ENCODE data around the gene SIRT3. TPM values are rescaled to one million over a fixed set of nuclear protein-coding genes. Genes with fewer than 3 reads are reported as not detected.
A peak's percentile ranks its signal among the peaks of the same experiment; 100 is the strongest.

Gene SIRT3
- total and polyA plus RNA-seq, 2 of the 13 experiments (the other 11 are each of a cell fraction or from before 2014, with no cell fraction given), result 15.1 to 18.2 TPM

- no peak for TF ChIP-seq ZNF362 (CRISPR knock-in tag; IDR thresholded peaks at IDR 0.05; ENCODE audit: borderline replicate concordance)
- TF ChIP-seq ZNF670 (CRISPR knock-in tag; IDR thresholded peaks at IDR 0.05; ENCODE audit: borderline replicate concordance), result peak; percentile 62; the same call in 1 of the 2 replicates
- 0 out of 2 replicates have a peak, but pooled peaks have one; percentile 73 for TF ChIP-seq ZNF709 (CRISPR knock-in tag; IDR thresholded peaks at IDR 0.05)
- peak; percentile 77; the same call in 1 of the 2 replicates for TF ChIP-seq ZNF563 (CRISPR knock-in tag; IDR thresholded peaks at IDR 0.05)
- TF ChIP-seq ZBTB33 (CRISPR knock-in tag; IDR thresholded peaks at IDR 0.05), result no peak
- TF ChIP-seq PBX3 (CRISPR knock-in tag; IDR thresholded peaks at IDR 0.05; ENCODE audit: borderline replicate concordance), result no peak
- TF ChIP-seq MLLT10 (CRISPR knock-in tag; IDR thresholded peaks at IDR 0.05), result no peak
- no peak for TF ChIP-seq ZNF780A (CRISPR knock-in tag; IDR thresholded peaks at IDR 0.05)
- no peak for TF ChIP-seq TBL1XR1 (IDR thresholded peaks at IDR 0.05; ENCODE audit: borderline replicate concordance, low read length, partially characterized antibody)
- no peak for TF ChIP-seq ZNF713 (CRISPR knock-in tag; IDR thresholded peaks at IDR 0.05)
- TF ChIP-seq ZNF484 (CRISPR knock-in tag; IDR thresholded peaks at IDR 0.05; ENCODE audit: borderline replicate concordance, low read depth), result 0 out of 2 replicates have a peak, but pooled peaks have one; percentile 54
- peak; percentile 61; the same call in 1 of the 2 replicates for TF ChIP-seq AFF4 (CRISPR knock-in tag; IDR thresholded peaks at IDR 0.05)
- no peak for TF ChIP-seq ZNF160 (CRISPR knock-in tag; IDR thresholded peaks at IDR 0.05)
- no peak for TF ChIP-seq ZNF138 (CRISPR knock-in tag; IDR thresholded peaks at IDR 0.05; ENCODE audit: low read depth)
- TF ChIP-seq SMYD3 (CRISPR knock-in tag; IDR thresholded peaks at IDR 0.05), result no peak
- 0 out of 2 replicates have a peak, but pooled peaks have one; percentile 0 for TF ChIP-seq ZBTB3 (CRISPR knock-in tag; IDR thresholded peaks at IDR 0.05; ENCODE audit: borderline replicate concordance, low read depth)
- no peak for TF ChIP-seq ZHX1 (CRISPR knock-in tag; IDR thresholded peaks at IDR 0.05; ENCODE audit: low read depth)
Observed at GRCh38 chr11:206526-207207, 29.5 kb downstream of the SIRT3 start (continued).
